ENCODE results near the gene KRT7. TPM values are rescaled to one million over a fixed set of nuclear protein-coding genes. Genes with fewer than 3 reads are reported as not detected.

KRT7 gene
- total and polyA plus RNA-seq, 8 donors: 15.2 to 1,968 (median 28.2) TPM

Other genes starting within 250 kb of the KRT7 start
- 10 to 100 TPM; 30.6 to 63.7 TPM for gene TAMALIN, start 226.3 kb upstream of the KRT7 start, total RNA-seq
- 10 to 100 TPM; 33.8 to 47.7 (median 43.5) TPM for gene TAMALIN, start 226.3 kb upstream of the KRT7 start, polyA plus RNA-seq (ENCODE audit: insufficient read length in 6 of 6)
- 100 to 1,000 TPM in 1 of 2 donors, 10 to 100 TPM in 1; 36.4 to 165 TPM for gene NR4A1, start 181.8 kb upstream of the KRT7 start, total RNA-seq
- gene NR4A1, start 181.8 kb upstream of the KRT7 start, polyA plus RNA-seq (ENCODE audit: insufficient read length in 6 of 6): 100 to 1,000 TPM in 2 of 6 donors, 10 to 100 TPM in 4; 12.8 to 293 (median 82.3) TPM
- 10 to 100 TPM; 35.7 to 42.4 TPM for gene ATG101, start 163.3 kb upstream of the KRT7 start, total RNA-seq
- gene ATG101, start 163.3 kb upstream of the KRT7 start, polyA plus RNA-seq (ENCODE audit: insufficient read length in 6 of 6): 10 to 100 TPM; 19.7 to 25.9 (median 24.3) TPM
- gene SMIM41, start 153.5 kb upstream of the KRT7 start, total RNA-seq: 1 to 10 TPM in 1 of 2 donors, under 1 TPM in 1; 0.47 to 4.5 TPM
- gene SMIM41, start 153.5 kb upstream of the KRT7 start, polyA plus RNA-seq (ENCODE audit: insufficient read length in 6 of 6): 1 to 10 TPM; 1.2 to 6.9 (median 3.9) TPM
- gene KRT80, start 41.2 kb upstream of the KRT7 start, total RNA-seq: 10 to 100 TPM; 27.6 to 30.1 TPM
- gene KRT80, start 41.2 kb upstream of the KRT7 start, polyA plus RNA-seq (ENCODE audit: insufficient read length in 6 of 6): 1 to 10 TPM in 2 of 6 donors, under 1 TPM in 4; 0.59 to 1.9 (median 0.77) TPM
- gene KRT86, start 41.4 kb downstream of the KRT7 start, total RNA-seq: 1 to 10 TPM in 1 of 2 donors, under 1 TPM in 1; 0.97 to 1.7 TPM
- gene KRT86, start 41.4 kb downstream of the KRT7 start, polyA plus RNA-seq (ENCODE audit: insufficient read length in 6 of 6): under 1 TPM in 5 of 6 donors, not detected in 1; 0.07 to 0.62 (median 0.14) TPM
- gene KRT81, start 58.3 kb downstream of the KRT7 start, total RNA-seq: not detected
- gene KRT81, start 58.3 kb downstream of the KRT7 start, polyA plus RNA-seq (ENCODE audit: insufficient read length in 6 of 6): under 1 TPM in 2 of 6 donors, not detected in 4; 0.12 to 0.26 TPM
- not detected for gene KRT83, start 88.2 kb downstream of the KRT7 start, total RNA-seq
- not detected for gene KRT83, start 88.2 kb downstream of the KRT7 start, polyA plus RNA-seq (ENCODE audit: insufficient read length in 6 of 6)
- not detected for gene KRT85, start 134.2 kb downstream of the KRT7 start, total RNA-seq
- gene KRT85, start 134.2 kb downstream of the KRT7 start, polyA plus RNA-seq (ENCODE audit: insufficient read length in 6 of 6): under 1 TPM in 2 of 6 donors, not detected in 4; 0.14 to 0.26 TPM
- not detected for gene KRT84, start 152.4 kb downstream of the KRT7 start, total RNA-seq
- not detected for gene KRT84, start 152.4 kb downstream of the KRT7 start, polyA plus RNA-seq (ENCODE audit: insufficient read length in 6 of 6)
- not detected for gene KRT82, start 173.1 kb downstream of the KRT7 start, total RNA-seq
- not detected for gene KRT82, start 173.1 kb downstream of the KRT7 start, polyA plus RNA-seq (ENCODE audit: insufficient read length in 6 of 6)
- not detected for gene KRT75, start 201.1 kb downstream of the KRT7 start, total RNA-seq
- gene KRT75, start 201.1 kb downstream of the KRT7 start, polyA plus RNA-seq (ENCODE audit: insufficient read length in 6 of 6): not detected
- not detected for gene KRT6B, start 218.9 kb downstream of the KRT7 start, total RNA-seq
- gene KRT6B, start 218.9 kb downstream of the KRT7 start, polyA plus RNA-seq (ENCODE audit: insufficient read length in 6 of 6): not detected
- not detected for gene KRT6C, start 240.6 kb downstream of the KRT7 start, total RNA-seq
- gene KRT6C, start 240.6 kb downstream of the KRT7 start, polyA plus RNA-seq (ENCODE audit: insufficient read length in 6 of 6): not detected

Measured in left lung (tissue), 8 donors.